RPMI7951 (cell line): ENCODE data around the gene EMCN. TPM values are rescaled to one million over a fixed set of nuclear protein-coding genes. Genes with fewer than 3 reads are reported as not detected.
A peak's percentile ranks its signal among the peaks of the same experiment; 100 is the strongest.
"Not testable (repeated sequence)": the region's sequence is repeated elsewhere in the genome, so short reads cannot be mapped to it uniquely, and the experiment has no call there.

ENCODE experiments used
- DNase-seq: peaks from one replicate; pipeline ENCODE4 v3.0.0-alpha.2; 2012; ENCODE audit warnings: low read depth
- total RNA-seq: library from RNA; depleted of rRNA; stranded (reverse); fragments of >200 nt; shearing (Covaris generic); gene quantifications from 2 replicates; pipeline ENCODE4 v1.2.3, GENCODE V29; 2014

EMCN gene
- total RNA-seq, 1 experiment from 2014 or later, result not detected

DNA sequence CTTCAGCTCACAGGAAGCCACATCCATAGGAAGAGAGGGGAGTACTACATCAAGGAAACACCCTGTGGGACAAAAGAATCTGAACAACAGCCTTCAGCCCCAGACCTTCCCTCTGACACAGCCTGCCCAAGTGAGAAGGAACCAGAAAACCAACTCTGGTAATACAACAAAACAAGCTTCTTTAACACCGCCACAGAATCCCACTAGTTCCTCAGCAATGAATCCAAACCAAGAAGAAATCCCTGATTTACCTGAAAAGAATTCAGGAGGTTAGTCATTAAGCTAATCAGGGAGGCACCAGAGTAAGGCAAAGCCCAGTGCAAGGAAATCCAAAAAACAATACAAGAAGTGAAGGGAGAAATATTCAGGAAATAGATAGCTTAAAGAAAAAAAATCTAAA, 137.4 kb downstream of the EMCN start:
- not testable (repeated sequence) for DNase-seq

DNA sequence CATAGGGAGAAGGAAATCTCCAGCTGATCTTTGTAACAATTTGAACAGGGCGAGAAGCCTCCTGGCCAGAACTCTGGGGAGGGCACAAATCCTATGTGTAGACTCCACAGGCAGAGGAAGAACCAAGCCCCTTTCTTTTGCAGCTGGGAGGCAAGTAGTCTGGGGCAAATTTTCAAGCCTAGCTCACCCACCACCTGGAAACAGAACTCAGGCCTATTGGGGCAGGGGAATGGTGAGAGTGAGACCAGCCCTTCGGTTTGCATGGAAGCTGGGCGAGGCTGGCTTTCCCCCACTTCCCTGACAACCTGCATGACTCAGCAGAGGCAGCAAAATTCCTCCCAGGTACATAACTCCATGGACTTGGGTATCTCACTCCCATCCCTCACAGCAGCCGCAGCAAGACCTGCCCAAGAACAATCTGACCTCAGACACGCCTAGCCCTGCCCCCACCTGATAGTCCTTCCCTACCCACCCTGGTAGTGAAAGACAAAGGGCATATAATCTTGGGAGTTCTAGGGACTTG, 138.2 kb downstream of the EMCN start:
- no peak for DNase-seq

DNA sequence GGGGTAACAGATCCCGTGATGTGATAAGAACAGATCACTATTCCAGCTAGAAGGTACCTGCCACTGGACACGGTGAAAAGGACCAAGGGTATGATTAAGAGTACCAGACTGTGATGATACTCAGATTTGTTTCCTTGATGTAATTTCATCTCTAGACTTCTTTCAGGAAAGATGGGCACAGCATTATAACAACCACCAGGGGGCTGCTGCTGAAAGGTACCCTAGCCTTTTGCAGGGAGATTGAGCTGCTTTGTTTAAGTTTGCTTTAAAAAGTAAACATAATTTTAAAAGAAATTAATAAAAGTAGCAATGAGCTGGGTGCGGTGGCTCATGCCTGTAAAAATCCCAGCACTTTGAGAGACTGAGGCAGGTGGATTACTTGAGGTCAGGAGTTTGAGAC, 145.4 kb downstream of the EMCN start:
- DNase-seq, result no peak

DNA sequence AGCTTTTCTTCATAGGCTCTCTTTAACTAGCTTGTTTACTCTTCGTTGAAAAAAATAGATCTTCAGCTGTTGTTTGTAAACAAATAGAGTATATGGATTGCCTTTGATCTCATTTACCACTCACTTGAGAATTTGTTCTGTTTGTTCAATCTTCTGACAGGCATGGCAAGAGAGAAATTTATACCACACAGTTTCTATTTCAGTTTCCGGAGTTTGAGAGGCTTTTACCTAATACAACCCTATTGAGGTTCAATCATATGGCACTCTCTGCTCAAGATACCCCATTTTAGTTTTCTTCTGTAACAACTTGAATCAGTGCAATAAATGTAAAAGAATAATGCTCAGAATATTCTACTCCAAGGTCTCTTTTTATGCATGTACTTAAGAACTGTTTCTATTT, 148.0 kb downstream of the EMCN start:
- DNase-seq, result no peak

DNA sequence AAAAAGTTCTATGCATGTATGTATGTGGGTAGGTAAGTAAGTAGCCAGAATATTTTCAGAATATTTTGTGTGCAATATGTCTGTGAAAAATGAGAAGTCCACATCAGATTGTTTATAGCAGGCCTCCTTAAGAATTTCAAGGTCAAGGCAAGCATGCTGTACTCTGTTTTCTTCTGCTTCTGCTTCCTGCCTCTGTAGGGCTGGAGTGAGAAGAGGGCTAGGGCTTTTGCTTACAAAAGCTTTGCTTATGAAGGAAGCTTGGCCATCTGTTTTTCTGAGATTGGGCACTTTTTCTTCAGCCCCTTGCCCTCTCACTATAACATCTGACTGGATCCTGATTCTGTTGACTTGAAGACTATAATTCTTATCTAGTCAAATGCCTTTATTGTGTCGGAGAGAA, 150.4 kb downstream of the EMCN start:
- DNase-seq, result no peak

DNA sequence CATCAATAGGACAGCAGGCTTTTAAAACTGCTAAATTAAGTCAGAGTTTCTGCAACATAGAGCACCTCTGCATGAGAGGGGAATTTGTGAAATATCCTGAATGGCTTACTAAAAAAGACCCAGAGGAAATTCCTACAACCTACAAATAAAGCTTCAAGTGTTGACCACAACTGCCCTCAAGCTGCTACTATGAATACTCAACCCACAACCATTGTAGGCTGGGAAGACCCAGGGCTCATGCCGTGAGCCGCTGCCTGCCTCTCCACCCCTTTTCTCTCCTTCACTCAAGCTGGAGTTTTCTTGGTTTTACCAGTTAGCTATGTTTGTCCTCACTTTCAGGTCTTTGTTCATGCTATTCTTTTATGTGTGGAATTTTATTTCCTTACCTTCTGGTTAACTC, 151.6 kb downstream of the EMCN start:
- no peak for DNase-seq

DNA sequence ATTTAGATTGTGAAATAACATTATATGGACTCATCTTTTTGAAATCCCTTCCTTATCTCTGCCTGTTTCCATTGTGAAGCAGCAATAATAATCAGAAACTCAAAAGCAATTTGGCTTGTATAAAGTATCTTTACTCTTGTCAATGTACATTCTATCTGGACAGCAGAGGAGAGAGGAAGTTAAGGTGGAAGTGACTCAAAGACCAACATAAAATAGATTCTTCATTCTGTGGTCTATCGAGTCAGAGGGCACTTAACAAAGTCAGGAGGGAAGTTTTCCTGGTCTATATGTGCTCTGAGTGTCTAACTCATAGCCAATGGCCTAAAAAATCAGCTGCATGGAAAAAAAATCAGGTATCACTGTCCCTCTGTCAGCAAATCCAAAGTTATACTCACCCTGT, 155.5 kb downstream of the EMCN start:
- DNase-seq, result no peak

DNA sequence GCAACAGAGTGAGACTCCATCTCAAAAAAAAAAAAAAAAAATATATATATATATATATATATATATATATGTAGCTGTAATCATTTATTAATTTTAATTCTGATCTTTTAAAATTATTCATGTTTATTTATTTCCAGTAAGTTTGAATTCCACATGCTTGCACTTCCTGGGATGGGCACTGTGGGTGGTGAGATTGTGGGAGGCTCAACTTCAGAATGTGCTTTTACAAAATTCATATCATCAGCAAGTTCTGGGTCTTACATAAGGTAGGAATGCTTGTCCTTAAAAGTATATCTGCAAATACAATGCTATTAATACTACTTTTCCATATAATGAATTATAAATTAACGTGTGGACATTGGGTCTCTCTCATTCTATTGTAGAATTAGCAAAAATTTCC, 156.5 kb downstream of the EMCN start:
- DNase-seq, result no peak

DNA sequence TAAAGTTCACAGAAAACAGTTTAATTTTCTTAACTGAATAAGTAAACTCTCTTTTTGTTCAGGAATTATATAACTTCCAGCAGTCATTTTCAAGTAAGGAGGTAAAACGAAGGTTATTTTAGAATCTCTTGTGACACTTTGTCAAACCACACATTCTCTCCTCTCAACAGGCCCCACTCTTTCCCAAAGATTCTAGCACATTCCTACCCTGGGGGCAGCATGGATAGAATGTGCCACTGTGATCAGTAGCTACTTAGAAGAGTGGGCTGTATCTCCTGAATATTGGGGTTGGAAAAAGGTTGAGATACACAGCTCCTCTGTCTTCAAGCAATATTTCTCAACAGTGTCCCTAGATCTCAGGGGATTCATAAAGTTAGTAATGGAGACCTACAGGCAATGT, 157.6 kb downstream of the EMCN start:
- no peak for DNase-seq

DNA sequence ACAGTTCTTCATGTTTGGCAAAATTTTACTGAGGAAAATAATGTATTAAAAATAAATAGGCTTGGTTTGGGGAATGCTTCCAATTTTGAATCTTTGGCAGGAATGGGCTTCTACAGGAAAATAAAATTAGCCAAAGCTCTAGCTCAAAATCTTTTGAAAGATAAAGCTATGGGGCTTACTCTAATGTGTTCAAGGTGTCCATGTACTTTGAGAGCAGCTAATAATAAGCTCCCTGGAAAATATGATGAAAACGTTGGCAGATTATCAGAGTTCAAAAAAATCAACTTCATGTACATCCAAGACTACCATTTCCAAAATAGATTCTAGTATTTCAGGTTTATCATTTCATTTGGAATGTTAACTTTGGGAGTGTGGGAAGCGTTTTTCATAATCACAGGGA, 158.4 kb downstream of the EMCN start:
- no peak for DNase-seq

DNA sequence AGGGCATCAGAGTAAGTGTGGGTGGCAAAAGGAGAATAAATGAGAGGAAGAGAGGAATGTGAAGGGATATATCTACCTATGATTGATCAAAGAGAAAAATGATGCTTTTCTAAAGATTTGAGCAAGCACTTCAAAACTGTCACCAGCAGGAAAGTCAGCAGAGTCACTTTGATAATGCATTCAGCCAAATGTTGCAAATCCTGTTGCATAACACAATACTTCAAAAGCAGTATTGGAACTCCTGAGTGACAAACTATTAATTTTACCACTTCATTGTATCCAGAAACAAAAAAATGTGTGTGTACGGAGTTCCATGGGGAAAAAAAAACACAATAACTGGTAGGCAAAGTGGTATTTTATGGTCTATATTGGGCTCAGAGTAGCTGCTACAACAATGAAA, 160.3 kb downstream of the EMCN start:
- DNase-seq, result no peak

DNA sequence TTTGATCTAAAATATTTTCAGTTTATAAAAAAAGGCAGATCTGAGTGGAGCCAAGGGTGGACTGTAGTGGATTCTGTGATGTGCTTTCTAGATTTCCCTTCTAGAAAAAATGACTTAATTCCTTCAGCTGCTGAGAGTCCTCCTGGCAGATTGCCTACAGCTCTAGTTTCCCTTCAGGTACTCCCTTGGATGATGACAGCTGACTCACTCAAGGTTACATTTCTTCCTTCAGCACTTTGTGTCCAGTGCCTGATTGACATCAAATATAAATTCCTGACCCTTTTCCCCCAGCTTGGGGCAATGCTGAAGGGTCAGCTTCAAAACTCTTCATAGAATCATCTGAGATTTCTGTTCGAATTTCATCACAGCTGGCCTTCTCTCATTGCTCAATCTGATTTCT, 161.7 kb downstream of the EMCN start:
- DNase-seq, result no peak

DNA sequence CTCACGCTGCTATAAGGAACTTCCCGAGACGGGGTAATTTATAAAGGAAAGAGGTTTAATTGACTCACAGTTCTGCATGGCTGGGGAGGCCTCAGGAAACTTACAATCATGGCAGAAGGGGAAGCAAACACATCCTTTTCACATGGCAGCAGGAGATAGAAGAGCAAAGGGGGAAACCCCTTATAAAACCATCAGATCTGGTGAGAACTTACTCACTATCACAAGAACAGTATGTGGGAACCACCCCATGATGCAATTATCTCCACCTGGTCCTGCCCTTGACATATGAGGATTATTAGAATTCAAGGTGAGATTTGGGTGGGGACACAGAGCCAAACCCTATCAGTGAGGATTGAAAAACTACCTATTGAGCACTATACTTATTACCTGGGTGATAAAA, 165.5 kb downstream of the EMCN start:
- DNase-seq, result not testable (repeated sequence)

DNA sequence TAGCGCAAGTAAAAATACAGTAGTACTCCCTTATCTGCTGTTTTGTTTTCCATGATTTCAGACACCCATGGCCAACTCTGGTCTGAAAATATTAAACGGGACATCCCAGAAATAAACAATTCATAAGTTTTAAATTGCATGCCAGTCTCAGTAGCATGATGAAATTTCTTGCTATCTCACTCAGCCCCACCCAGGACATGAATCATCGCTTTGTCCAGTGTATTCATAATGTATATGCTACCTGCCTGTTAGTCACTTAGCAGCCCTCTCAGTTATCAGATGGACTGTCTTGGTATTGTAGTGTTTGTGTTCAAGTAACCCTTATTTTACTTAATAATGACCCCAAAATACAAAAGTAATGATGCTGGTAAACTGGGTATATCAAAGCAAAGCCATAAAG, 169.3 kb downstream of the EMCN start:
- DNase-seq, result peak; percentile 60

DNA sequence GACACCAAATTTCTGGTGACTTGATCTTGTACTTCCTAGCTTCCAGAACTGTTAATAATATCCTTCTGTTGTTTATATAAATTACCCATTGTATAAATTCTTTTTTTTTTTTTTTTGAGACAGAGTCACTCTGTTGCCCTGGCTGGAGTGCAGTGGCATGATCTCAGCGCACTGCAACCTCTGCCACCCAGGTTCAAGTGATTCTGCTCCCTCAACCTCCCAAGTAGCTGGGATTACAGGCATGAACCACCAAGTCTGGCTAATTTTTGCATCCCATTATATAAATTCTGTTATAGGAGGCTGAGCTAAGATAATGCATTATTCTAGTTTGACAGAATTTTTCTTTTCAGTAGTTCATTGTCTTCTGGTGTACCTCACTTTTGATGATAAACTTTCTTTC, 170.6 kb downstream of the EMCN start:
- DNase-seq, result no peak

DNA sequence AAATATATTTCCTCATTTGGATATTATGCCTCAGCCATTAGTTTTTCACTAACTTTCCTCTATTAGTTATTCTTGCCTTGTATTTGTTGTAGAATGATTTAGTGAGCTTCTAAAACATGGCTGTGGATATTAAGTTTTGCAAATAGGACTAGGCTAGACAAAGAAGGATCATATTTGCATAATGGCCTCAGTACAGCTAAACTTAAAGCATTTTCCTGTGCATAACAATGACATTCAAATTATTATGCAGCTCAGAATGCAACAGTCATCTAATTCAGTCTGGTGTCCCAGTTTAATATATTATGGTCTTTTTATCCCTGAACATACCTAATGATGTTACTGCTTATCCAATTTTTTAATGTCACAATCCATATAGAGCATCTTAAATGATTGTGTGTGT, 172.2 kb downstream of the EMCN start:
- DNase-seq, result no peak
